Mesenchymal stem cell (in vitro differentiated cells and primary cell): Measurements from ENCODE around the gene MLLT11. TPM values are rescaled to one million over a fixed set of nuclear protein-coding genes. Genes with fewer than 3 reads are reported as not detected.

Experiments
- DNase-seq: peaks from one replicate; pipeline ENCODE4 v3.0.0-alpha.2; 2013
- H2AFZ ChIP-seq: one replicate; pipeline ENCODE4 v1.6.1; 2013; ENCODE audit warnings: low read depth, mild to moderate bottlenecking, control low read depth, inconsistent platforms, low read length, moderate library complexity
- H2AK5ac ChIP-seq: 2 replicates; pipeline ENCODE4 v1.6.1; 2013; ENCODE audit warnings: low read length, moderate library complexity, mild to moderate bottlenecking, inconsistent platforms; ENCODE audit not compliant: severe bottlenecking
- H2BK120ac ChIP-seq: one replicate; pipeline ENCODE4 v1.6.1; 2013; ENCODE audit warnings: low read depth, mild to moderate bottlenecking, inconsistent platforms, low read length, moderate library complexity
- H2BK12ac ChIP-seq, 2 experiments: one replicate each; pipeline ENCODE4 v1.6.1; 2013; ENCODE audit warnings: inconsistent platforms in 2 of 2, low read length in 2 of 2, mild to moderate bottlenecking in 2 of 2, moderate library complexity in 2 of 2, control low read depth in 1 of 2
- H2BK15ac ChIP-seq: one replicate; pipeline ENCODE4 v1.6.1; 2013; ENCODE audit warnings: mild to moderate bottlenecking, low read depth, inconsistent platforms; ENCODE audit not compliant: poor library complexity, severe bottlenecking
- H2BK5ac ChIP-seq: 2 replicates; pipeline ENCODE4 v1.6.1; 2013; ENCODE audit warnings: low read depth, mild to moderate bottlenecking, low read length, control low read depth, inconsistent platforms; ENCODE audit not compliant: poor library complexity, severe bottlenecking
- H3K14ac ChIP-seq, 2 experiments: one replicate each; pipeline ENCODE4 v1.6.1; 2013; ENCODE audit warnings: inconsistent platforms in 2 of 2, low read length in 2 of 2, control low read depth in 1 of 2, mild to moderate bottlenecking in 1 of 2, moderate library complexity in 1 of 2
- H3K18ac ChIP-seq, 2 experiments: one replicate each; pipeline ENCODE4 v1.6.1; 2013; ENCODE audit warnings: inconsistent platforms in 2 of 2, low read length in 2 of 2, control low read depth in 1 of 2, low read depth in 1 of 2, mild to moderate bottlenecking in 1 of 2
- H3K23ac ChIP-seq, 2 experiments: one replicate each; pipeline ENCODE4 v1.6.1; 2013; ENCODE audit warnings: inconsistent platforms in 2 of 2, low read length in 2 of 2, mild to moderate bottlenecking in 2 of 2, moderate library complexity in 2 of 2, control low read depth in 1 of 2
- H3K27ac ChIP-seq: 2 replicates; pipeline ENCODE4 v1.5.1; 2013; ENCODE audit warnings: mild to moderate bottlenecking, moderate library complexity, low read length, control low read depth, inconsistent platforms; ENCODE audit not compliant: poor library complexity, severe bottlenecking
- H3K27me3 ChIP-seq, 2 experiments: 2 replicates each; pipeline versions ENCODE4 v1.6.1 to v1.7.0; 2013; ENCODE audit warnings: low read length in 2 of 2, mild to moderate bottlenecking in 2 of 2, moderate library complexity in 2 of 2, control low read depth in 1 of 2, inconsistent platforms in 1 of 2; ENCODE audit not compliant: control insufficient read depth in 1 of 2, insufficient read depth in 1 of 2
- H3K36me3 ChIP-seq, 2 experiments: 2 replicates each; pipeline versions ENCODE4 v1.6.1 to v1.7.0; 2013; ENCODE audit warnings: low read length in 2 of 2, control low read depth in 1 of 2, inconsistent platforms in 1 of 2, low read depth in 1 of 2, mild to moderate bottlenecking in 1 of 2; ENCODE audit not compliant: insufficient read depth in 2 of 2, control insufficient read depth in 1 of 2
- H3K4ac ChIP-seq, 2 experiments: one replicate each; pipeline ENCODE4 v1.6.1; 2013; ENCODE audit warnings: inconsistent platforms in 2 of 2, low read length in 2 of 2, mild to moderate bottlenecking in 2 of 2, moderate library complexity in 2 of 2, control low read depth in 1 of 2, low read depth in 1 of 2
- H3K4me1 ChIP-seq: 2 replicates; pipeline ENCODE4 v1.6.1; 2013; ENCODE audit warnings: low read depth, low read length, control low read depth; ENCODE audit not compliant: control insufficient read depth, insufficient read depth
- H3K4me2 ChIP-seq: 2 replicates; pipeline ENCODE4 v1.6.1; 2013; ENCODE audit warnings: low read length, mild to moderate bottlenecking, inconsistent platforms; ENCODE audit not compliant: poor library complexity, severe bottlenecking
- H3K4me3 ChIP-seq, 2 experiments: 2 replicates each; pipeline versions ENCODE4 v1.5.1 to v1.7.0; 2013; ENCODE audit warnings: low read length in 2 of 2, mild to moderate bottlenecking in 2 of 2, control low read depth in 1 of 2, low read depth in 1 of 2; ENCODE audit not compliant: insufficient read depth in 1 of 2
- H3K79me1 ChIP-seq: replicated peaks from 2 replicates; pipeline ENCODE4 v1.6.1; 2013; ENCODE audit warnings: mild to moderate bottlenecking, control low read depth, low read length, inconsistent platforms; ENCODE audit not compliant: poor library complexity, severe bottlenecking
- H3K9ac ChIP-seq: 2 replicates; pipeline ENCODE4 v1.7.0; 2013; ENCODE audit warnings: mild to moderate bottlenecking, low read length, moderate library complexity
- H3K9me3 ChIP-seq: 2 replicates; pipeline ENCODE4 v1.7.0; 2013; ENCODE audit warnings: mild to moderate bottlenecking, low read length; ENCODE audit not compliant: control insufficient read depth
- H4K8ac ChIP-seq: one replicate; pipeline ENCODE4 v1.6.1; 2013; ENCODE audit warnings: inconsistent platforms, mild to moderate bottlenecking, low read length, moderate library complexity
- H4K91ac ChIP-seq: one replicate; pipeline ENCODE4 v1.6.1; 2013; ENCODE audit warnings: mild to moderate bottlenecking, low read length, inconsistent platforms
- WGBS: methylation state at CpG from one replicate; pipeline ENCODE4 v1.1.7; 2013; ENCODE audit warnings: mixed read lengths; 5-methylcytosine and 5-hydroxymethylcytosine counted together
- polyA plus RNA-seq, 2 experiments: library from polyadenylated mRNA; stranded (reverse); fragments of 200-250 nt; gene quantifications; one replicate each; pipeline ENCODE4 v1.2.3, GENCODE V29; 2013

Gene MLLT11, protein sequence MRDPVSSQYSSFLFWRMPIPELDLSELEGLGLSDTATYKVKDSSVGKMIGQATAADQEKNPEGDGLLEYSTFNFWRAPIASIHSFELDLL
- polyA plus RNA-seq (2013, experiment 1 of 2): 46.8 TPM
- polyA plus RNA-seq (2013, experiment 2 of 2): 46.4 TPM

DNA sequence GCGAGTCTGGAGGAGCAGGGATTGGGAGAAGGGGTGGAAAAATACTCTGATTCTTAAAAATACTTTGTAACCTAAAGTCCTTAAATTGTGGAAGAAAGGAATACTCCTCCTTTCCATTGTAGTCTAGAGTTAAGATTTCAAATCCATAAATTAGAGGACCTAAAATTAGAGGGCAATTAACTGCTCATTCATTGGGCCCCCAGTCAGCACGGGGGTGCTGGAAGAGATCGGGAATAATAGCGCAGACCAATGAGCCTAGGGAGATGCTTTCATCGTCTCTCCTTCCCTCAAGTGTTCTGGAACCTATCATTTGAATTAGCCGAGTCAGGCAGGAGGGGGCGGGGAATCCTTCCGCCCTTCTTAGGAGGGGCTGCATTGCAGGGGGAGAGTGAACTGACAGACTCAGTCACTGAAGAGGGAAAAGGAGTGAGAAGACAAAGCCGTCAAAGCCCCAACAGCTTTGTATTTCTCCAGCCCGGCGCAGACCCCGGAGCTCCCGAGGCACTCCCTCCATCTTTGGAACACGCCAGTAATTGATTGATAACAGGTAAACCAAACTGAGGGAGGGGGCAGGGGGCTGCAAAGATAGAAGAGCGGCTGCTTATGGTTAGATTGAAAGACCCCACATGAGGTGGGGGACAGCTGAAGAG, at the start of gene MLLT11:
Gene MLLT11 (plus strand): TSS at position 391 of the 650 bp plus-strand sequence. CDS start 6,828 bp downstream, outside the sequence.
- Histone ChIP-seq H3K36me3 (peaks cover 16 to 19% of the 10 kb centered on the region in 2 experiments), H2AK5ac (peak within 1 kb of the TSS; percentile 53), H2BK12ac (peak within 1 kb of the TSS; percentile 57 to 84), H3K79me1 (no peaks in the 10 kb centered on the region), H3K14ac (peak within 1 kb of the TSS in 1 of 2 experiments; percentile 97), H2BK15ac (peak within 1 kb of the TSS; percentile 71), H2BK5ac (peak within 1 kb of the TSS; percentile 88), H3K23ac (peak within 1 kb of the TSS; percentile 37 to 45), H4K8ac (peak within 1 kb of the TSS; percentile 97), H4K91ac (peak within 1 kb of the TSS; percentile 98), H3K9me3 (no peaks in the 10 kb centered on the region), H3K4me1 (peaks cover 17% of the 10 kb centered on the region), H3K4me3 (peak within 1 kb of the TSS; percentile 88 to 98), H2AFZ (peak within 1 kb of the TSS; percentile 8), H3K4me2 (peak within 1 kb of the TSS; percentile 94), H3K27ac (peak within 1 kb of the TSS; percentile 84), H3K18ac (peak within 1 kb of the TSS; percentile 96 to 99), H3K27me3 (no peaks in the 10 kb centered on the region), H2BK120ac (peak within 1 kb of the TSS; percentile 97), H3K9ac (peak within 1 kb of the TSS; percentile 97), H3K4ac (peak within 1 kb of the TSS; percentile 97)
- WGBS: 0% methylated on average over 7 of the region's 15 CpGs
- DNase-seq: peak; percentile 91

DNA sequence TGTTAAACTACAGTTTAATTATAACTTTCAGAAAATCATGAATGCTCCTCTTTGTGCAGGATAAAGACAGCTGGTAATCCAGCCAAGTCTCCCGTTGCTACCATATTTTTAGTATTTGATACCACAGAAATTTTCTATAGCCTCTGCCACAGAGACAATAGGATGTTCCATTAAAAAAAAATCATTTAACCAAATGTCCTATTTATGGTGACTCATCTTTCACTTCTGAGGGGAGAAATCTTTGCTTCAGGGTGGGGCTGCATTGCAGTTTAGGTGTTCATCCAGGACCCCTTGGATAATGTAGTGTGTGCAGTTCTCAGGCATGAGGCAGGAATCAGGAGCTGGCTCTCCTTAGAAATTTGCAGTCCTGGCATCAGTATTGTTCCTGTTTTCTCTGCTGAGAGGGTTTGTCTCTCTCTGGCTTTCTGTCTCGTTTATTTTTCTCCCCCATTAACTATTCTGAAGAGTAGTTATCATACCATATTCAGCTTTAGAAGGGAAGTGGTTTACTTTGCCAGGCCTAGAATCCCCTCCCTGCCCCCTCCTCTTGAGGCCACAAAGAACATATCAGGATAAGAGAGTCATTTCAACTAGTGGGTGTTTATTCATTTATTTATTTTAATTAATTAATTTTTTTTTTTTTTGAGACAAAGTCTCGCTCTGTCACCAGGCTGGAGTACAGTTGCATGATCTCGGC, 48.9 kb upstream of the MLLT11 start:
- no peak overlapping the region for H3K14ac ChIP-seq
- no peak overlapping the region for H3K27ac ChIP-seq
- H3K4ac ChIP-seq: no peak overlapping the region
- H3K36me3 ChIP-seq: no peaks in the 10 kb centered on the region
- H2AK5ac ChIP-seq: no peak overlapping the region
- H4K91ac ChIP-seq: no peak overlapping the region
- H2BK120ac ChIP-seq: no peak overlapping the region
- WGBS: over 99% methylated on average over 3 of the region's 4 CpGs
- no peak for DNase-seq
- no peaks in the 10 kb centered on the region for H3K9me3 ChIP-seq
- no peak overlapping the region for H3K23ac ChIP-seq
- no peak overlapping the region for H4K8ac ChIP-seq
- H2BK12ac ChIP-seq: no peak overlapping the region
- H3K4me1 ChIP-seq: peaks cover 12% of the 10 kb centered on the region
- H2BK15ac ChIP-seq: no peak overlapping the region
- no peak overlapping the region for H3K4me2 ChIP-seq
- H3K4me3 ChIP-seq: no peak overlapping the region
- H2BK5ac ChIP-seq: no peak overlapping the region
- peak overlapping the region; percentile 38 for H3K9ac ChIP-seq
- H2AFZ ChIP-seq: no peak overlapping the region
- no peak overlapping the region for H3K18ac ChIP-seq
- no peaks in the 10 kb centered on the region for H3K27me3 ChIP-seq
- H3K79me1 ChIP-seq: peaks cover 20% of the 10 kb centered on the region

DNA sequence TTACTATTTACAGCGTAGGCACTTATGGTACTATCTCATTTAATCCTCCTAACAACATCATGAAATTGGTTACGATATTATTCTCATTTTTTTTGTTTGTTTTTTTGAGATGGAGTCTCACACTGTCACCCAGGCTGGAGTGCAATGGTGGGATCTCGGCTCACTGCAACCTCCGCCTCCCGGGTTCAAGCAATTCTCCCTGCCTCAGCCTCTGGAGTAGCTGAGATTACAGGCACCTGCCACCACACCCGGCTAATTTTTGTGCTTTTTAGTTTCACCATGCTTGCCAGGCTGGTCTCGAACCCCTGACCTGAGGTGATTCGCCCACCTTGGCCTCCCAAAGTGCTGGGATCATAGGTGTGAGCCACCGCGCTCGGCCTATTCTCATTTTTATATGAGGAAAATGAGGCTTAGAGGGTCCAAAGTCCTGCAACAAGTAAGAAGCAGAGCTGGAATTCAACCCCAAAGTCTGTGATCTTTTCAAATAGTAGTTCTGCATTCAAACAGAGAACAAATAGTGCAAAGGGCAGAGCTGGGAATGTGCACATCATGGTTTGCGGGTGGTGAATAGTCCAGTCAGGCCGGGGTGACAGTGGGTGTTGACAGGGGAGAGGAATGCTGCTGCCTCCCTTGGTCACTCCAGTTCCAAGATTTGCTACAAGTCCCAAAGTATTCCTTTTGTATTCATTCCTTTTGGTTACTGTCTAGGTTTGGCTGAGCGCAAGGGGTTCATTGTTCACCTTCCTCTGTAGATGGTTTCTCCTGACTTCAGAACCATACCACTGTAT, 47.3 kb upstream of the MLLT11 start:
- peaks cover 22% of the 10 kb centered on the region for H3K79me1 ChIP-seq
- no peak overlapping the region for H3K14ac ChIP-seq
- WGBS: 96% methylated on average over 13 of the region's 14 CpGs

More for the DNA sequence above, 47.3 kb upstream of the MLLT11 start:
- H3K4ac ChIP-seq: no peak overlapping the region
- no peak overlapping the region for H2AFZ ChIP-seq
- no peak overlapping the region for H3K9ac ChIP-seq
- H3K9me3 ChIP-seq: no peaks in the 10 kb centered on the region
- H4K91ac ChIP-seq: no peak overlapping the region
- H4K8ac ChIP-seq: no peak overlapping the region
- no peak overlapping the region for H3K4me3 ChIP-seq
- H3K4me1 ChIP-seq: peaks cover 8% of the 10 kb centered on the region
- no peak overlapping the region for H2AK5ac ChIP-seq
- H2BK5ac ChIP-seq: no peak overlapping the region
- H2BK12ac ChIP-seq: peak overlapping the region in 1 of 2 experiments; percentile 11
- no peak overlapping the region for H3K23ac ChIP-seq
- H2BK15ac ChIP-seq: no peak overlapping the region
- peak overlapping the region in 1 of 2 experiments; percentile 61 for H3K18ac ChIP-seq
- H3K4me2 ChIP-seq: peak overlapping the region; percentile 17
- peaks cover 0 to 3% of the 10 kb centered on the region in 2 experiments for H3K36me3 ChIP-seq
- no peak for DNase-seq
- peak overlapping the region; percentile 58 for H3K27ac ChIP-seq
- no peak overlapping the region for H2BK120ac ChIP-seq
- H3K27me3 ChIP-seq: no peaks in the 10 kb centered on the region
